Measurements from ENCODE around the gene HAGHL. TPM values are rescaled to one million over a fixed set of nuclear protein-coding genes. Genes with fewer than 3 reads are reported as not detected.
"Not testable (repeated sequence)": the region's sequence is repeated elsewhere in the genome, so short reads cannot be mapped to it uniquely, and the experiment has no call there.

Gene HAGHL
- polyA plus RNA-seq, 4 donors: 1.9 to 7.7 (median 7.3) TPM

DNA sequence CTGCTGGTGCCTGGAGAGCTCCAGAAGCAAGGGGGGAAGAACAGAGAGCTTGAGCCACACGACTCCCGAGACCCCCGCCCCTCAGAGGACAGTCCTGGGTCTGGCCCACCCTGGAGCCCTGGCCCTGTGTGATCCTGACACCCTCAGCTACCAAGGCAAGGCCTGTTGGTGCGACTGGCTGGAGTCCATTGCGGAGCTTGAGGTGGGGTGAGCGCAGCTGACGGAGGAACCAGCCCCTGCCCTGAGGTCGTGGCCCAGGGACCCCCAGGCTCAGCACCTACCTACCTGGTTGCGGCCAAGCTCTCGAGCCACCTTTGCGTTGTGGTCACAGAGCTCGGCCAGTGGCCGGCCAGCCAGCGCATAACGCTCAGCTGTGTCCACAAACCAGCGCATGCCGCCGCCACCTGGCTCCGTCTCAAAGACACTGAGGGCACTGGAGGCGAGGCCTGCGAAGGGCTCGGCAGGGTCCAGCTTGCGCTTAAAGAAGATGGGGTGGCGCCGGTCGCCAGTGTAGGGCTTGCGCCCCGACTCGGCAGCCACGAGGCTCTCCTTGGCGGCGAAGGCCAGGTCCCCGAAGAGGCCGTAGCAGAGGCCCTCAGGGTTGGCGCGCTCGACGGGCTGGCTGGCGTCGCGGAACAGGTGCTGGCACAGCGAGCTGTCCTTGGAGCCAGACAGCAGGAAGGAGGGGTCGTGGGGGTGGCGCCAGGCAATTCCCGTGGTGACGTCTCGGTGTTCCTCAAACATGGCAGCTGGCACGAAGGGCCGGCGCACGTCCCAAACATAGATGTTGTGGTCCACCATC, 40.2 kb upstream of the HAGHL start:
- DNase-seq (ENCODE audit: low read depth in 4 of 4, low spot score in 2 of 4): no peak

DNA sequence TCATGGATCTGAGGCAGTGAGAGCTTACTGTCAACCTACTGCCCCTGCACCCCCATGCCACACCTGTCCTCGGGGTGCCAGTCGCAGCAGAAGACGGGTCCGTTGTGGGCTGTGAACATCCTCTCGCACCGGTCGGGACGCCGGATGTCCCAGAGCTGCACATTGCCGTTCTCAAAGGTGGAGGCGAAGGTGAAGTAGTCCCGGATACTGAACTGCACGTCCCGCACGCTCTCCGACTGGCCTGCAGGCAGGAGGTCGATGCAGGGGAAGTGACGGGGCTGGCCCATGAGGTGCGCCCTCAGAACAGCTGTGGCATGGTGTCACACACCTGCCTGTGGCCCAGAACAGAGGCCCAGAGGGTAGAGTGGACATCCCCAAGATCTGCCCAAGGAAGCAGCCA, 39.4 kb upstream of the HAGHL start:
- no peak for DNase-seq (ENCODE audit: low read depth in 4 of 4, low spot score in 2 of 4)

DNA sequence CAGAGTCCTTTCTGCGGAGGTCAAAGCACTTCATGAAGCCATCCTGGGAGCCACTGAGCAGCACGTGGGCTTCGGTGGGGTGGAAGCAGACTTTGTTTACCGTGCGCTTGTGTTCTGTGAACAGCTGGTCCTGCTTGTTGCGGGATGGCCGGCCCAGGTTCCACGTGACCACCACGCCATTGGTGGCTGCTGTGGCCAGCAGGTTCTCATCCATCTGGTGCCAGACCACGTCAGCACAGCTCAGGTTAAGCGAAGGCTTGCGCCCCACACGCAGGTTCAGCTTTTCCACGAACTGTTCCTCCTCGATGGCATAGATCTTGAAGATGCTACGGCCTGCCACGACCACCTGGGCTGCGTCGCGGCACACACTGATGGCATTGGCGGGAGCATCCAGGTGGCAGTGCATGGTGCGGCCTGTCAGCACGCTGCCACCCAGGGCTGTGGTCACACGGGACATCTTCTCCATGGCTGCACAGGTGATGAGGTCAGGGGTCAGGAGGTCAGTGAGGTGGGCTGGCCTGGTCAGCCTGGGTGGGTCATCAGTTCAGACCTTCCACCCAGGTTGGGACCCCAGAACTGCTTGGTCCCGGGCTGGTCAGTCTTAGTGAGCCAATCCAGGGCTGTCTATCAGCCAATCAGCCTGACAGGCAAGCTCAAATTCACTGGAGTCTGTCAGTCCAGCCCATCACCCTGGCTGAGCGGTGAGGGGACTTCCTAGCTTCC, 37.6 kb upstream of the HAGHL start:
- no peak for DNase-seq (ENCODE audit: low read depth in 4 of 4, low spot score in 2 of 4)

DNA sequence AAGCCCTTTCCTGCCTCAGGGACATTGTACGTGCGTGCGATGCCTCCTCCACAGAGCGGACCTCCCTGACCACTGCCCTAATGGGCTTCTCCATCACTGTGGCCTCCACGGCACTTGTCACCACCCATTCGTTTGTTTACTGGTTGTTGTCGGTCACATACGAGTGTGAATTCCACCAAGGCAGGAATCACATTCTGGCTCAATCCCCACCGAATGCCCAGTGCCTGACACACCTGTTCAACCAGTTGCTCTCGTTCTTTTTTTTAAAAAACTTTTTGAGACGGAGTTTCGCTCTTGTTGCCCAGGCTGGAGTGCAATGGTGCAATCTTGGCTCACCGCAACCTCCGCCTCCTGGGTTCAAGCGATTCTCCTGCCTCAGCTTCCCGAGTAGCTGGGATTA, 35.7 kb upstream of the HAGHL start:
- not testable (repeated sequence) for DNase-seq (ENCODE audit: low read depth in 4 of 4, low spot score in 2 of 4)

DNA sequence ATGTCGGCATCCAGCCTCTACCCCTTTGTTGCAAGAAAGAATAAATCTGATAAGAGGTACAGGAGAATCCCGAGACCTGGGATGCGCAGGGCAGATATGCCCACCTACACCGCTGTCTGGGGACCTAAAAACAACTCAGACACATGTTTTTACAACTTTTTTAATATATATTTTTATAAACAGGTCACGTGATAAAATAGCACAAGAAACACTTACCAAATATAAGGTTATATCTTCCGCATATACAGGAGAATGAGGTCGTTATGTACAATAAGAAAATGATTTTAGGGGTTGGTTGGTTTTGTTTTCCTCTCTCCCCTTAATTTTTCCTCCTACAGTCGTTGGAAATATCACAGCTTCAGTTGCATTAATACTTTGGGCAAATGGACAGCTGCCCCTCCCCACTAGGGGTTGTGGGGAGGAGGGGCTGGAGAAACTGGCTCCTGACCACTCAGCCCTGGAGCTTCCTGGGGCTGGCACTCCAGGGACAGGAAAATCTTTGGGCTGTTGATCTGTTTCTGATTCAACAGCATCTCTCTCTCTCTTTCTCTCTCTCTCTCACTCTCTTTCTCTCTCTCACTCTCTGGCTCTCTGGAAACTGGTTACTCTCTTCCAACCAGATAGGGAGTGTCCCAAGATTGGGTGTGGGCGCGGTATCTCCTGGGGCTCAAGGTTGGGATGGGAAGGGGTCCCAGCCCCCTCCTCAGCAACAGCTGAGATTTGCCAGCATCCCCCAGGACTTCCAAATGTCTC, 34.4 kb upstream of the HAGHL start:
- DNase-seq (ENCODE audit: low read depth in 4 of 4, low spot score in 2 of 4): no peak

DNA sequence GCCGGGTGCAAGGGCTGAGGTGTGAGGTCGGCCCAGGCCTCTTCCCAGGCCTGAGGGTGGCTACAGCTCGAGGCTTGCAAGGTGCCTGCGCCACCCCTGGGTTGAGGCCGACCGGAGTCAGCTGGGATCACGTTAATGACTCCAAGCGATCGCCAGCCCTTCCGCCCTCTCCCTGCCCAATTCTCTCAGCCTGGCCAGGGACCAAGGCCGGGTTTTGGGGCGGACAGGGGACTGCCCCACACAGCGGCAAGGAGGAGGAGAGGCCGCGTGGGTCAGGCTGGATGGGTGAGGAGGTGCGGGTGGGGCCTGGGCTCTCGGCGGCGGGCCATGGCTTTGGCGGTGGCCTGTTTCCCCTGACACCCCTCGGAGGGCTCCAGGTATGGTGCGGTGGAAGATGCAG, 33.5 kb upstream of the HAGHL start:
- DNase-seq (ENCODE audit: low read depth in 4 of 4, low spot score in 2 of 4): no peak

DNA sequence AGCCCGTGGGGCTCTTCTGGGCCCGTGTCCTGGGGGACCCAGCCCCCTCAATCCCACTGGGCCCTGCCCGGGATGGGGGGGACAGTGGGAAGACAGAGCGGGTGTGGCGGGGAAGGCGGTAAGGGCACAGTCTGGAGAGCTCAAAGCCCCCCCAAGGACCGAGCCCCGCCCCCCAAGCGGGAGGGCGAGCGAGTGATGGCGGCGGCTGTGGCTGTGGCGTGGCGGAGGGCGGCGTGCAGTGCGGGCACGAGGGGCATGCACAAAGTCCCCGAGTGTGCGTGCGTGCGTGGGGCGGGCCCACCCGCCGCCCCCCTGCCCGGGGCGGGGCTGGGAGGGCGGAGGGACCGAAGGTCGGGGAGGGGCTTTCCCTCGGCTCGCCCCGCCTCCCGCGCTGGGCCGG, 33.1 kb upstream of the HAGHL start:
- no peak for DNase-seq (ENCODE audit: low read depth in 4 of 4, low spot score in 2 of 4)

DNA sequence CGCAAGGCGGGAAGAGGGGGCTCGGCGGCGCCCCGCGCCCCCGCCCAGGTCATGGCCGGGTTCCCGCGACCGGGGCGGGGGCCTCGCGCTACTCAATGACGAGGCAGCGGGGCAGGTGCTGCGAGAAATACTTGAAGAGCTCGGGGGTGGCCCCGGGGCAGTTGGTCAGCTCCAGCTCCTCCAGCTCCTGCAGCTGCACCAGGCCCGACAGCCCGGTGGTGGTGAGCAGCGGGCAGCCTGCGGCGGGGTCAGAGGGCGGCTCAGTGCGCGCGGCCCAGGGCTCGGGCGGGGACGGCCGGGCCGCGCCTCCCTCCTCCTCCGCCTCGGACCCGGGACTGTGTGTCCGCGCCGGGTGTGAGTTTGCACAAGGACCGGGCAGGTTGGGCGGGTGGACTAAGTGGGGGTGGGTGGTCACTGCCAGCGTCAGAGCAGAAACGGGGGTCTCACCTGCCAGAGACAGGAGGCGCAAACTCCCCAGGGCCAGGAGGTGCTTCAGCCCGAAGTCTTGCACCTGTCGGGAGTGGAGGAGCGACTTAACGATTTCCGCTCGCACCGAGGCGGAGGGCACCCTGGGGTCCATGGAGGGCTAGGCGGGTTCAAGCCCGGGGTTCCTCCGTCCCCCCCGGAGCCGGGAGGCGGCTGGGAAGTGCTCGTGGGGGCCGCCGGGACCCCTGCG, 32.6 kb upstream of the HAGHL start:
- DNase-seq (ENCODE audit: low read depth in 4 of 4, low spot score in 2 of 4): no peak

DNA sequence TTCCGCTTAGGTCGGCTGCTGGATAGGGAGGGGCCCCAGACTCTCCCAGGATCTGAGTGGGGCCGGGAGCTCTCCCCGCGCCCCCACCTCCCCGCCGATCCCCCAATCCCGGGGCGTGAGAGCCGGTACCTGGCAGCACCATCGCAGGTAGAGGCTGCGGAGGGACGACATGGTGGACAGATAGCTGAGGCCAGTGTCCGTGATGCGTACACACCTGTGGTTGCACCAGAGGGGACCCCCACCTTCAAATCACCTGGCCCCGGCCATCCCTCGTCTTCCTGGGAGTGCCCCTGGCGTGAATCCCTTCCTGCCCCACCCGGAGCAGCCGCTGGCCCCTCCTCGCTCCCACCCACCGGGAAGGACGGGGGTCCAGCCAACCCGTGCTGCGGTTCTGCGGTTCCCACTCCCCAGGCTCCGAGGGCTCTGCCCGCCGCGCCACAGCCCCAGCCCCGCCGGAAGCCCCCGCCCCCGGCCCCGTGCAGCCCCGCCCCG, 32.0 kb upstream of the HAGHL start:
- DNase-seq (ENCODE audit: low read depth in 4 of 4, low spot score in 2 of 4): no peak

DNA sequence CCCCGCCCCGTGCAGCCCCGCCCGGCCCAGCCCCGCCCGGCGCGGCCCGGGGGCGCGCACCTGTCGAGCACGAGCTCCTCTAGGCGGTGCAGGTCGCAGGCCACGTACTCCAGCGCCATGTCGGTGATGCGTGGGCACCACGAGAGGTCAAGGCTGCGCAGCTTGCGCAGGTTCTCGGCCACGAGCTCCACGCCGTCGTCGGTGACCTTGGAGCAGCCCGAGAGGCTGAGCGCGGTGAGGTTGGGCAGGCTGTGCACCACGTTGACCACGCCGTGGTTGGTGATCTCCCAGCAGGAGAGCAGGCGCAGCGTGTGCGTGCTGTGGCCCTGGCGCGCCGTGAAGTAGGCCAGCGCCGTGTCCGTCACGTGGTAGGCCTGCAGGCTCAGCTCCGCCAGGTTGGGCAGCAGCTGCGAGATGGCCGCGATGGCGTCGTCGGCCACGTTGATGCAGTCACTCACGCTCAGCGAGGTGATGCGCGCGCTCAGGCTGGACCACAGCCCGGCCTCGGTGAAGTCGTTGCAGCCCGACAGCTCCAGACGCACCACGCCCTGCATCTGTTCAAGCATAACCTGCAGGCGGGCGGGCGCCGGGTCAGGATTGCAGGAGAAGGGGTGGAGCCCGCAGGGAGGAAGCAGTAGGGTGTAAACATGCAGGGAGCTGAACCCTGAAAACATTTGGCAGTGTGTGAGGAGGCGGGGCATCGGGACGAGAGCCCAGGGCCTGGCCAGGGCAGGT, 31.4 kb upstream of the HAGHL start:
- DNase-seq (ENCODE audit: low read depth in 4 of 4, low spot score in 2 of 4): no peak

DNA sequence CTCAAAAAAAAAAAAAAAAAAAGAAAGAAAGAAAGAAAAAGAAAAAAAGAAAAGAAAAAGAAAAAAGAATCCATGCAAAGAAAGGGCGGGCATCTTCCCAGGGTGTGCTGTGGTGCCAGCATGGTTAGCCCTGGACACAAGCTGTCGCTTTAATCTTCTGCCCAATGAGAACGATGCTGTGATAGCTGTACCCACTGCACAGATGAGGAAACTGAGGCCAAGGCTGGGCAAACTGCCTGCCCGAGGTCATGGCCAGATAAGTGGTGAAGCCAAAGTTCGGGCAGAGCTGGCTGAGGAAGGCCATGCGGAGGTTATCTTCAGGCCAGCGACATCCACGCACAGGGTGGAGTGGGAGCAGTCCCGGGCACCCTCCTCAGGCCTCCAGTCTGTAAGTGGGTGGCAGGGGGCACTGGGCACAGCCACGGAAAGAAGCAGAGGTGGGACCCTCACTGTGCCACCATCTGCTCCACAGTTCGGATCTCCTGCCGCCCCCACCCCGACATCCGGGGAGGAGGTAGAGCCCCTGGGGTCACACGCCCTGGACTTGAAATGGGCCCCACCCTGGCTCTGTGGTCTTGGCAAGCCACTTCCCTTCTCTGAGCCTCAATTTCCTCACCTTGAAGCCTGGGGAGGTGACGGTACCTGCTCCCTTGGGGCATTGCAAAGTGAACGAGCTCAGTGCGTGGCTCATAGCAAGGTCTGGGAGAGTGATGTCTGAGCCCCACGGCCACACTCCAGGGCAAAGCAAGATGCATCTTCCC, 27.8 kb upstream of the HAGHL start:
- DNase-seq (ENCODE audit: low read depth in 4 of 4, low spot score in 2 of 4): no peak

DNA sequence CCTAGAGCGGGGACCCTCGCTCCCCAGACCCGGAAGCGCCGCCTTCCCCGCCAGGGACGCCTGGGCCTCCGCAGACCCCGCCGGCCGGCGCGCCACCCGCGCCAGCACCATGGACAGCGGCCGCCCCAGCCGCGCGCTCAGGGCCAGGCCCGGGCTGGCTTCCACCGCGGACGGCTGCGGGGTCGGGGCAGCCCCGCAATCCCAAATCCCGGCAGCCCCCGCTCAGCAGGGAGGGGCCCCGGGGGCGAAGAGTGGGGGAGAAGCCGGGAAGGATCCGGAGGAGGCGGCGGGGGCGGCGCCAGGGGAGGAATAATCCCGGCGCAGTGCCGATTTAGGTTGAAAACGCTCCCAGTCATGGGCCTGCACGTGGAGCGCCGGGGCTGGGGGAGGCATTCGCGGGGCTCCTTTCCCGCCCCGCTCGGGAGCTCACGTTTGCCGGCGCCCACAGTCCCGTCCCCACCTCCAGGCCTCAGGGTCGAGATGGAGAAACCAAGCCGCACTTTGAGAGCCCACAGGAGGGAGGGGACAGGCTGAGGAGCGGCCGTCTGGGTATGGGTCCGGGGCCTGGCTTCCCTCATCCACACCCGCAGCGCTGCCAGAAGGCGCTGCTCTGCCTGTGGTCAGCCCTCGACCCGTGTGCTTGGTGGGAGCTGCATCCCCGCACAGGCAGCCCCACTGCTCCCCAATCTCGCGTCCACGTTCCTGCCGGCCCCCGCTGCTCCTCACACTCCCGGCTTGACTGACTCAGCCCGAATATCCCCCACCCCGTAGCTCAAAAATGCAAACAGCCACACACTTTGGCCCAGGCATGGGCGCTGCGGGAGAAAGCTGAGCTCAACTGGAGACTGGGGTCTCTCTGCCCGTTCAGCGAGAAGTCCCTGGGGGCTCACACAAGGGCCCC, 26.0 kb upstream of the HAGHL start:
- DNase-seq (ENCODE audit: low read depth in 4 of 4, low spot score in 2 of 4): no peak

DNA sequence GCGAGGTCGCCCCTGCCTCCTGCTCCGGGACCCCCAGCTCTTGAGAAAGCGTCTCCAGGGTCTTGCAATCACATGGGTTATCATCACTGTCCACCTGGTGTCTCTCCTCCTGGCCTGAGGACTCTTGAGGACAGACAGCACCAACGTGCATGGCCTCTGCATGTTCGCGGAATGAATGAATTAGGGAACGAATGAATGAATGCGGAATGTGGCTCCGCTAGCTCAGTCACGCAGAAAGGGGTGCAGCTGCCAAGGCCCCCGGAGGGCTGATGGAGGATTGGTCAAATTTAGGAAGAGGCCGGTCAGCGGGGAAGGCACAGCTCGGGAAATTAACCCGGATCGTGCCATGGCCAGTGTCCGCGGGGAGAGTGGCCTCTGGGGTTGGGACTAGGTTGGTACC, 24.6 kb upstream of the HAGHL start:
- no peak for DNase-seq (ENCODE audit: low read depth in 4 of 4, low spot score in 2 of 4)

DNA sequence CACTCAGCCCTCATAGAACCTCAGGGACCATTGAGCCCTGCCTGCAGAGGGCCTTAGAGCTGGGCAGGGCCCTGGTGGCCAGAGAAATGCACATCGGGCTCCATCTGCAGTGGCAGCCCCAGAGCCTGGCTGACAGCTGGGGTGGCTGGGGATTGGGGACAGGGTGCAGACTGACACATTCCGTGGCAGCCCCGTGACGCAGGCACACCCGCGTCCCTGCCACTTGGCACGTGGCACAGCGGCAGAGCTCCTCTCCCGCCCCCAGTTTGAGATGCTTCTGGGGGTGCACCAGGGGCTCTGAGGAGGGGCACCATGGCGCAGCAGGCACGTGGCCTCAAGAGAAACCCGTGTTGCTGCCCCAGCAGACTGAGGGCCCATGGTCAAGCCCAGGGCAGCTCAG, 23.5 kb upstream of the HAGHL start:
- DNase-seq (ENCODE audit: low read depth in 4 of 4, low spot score in 2 of 4): no peak

DNA sequence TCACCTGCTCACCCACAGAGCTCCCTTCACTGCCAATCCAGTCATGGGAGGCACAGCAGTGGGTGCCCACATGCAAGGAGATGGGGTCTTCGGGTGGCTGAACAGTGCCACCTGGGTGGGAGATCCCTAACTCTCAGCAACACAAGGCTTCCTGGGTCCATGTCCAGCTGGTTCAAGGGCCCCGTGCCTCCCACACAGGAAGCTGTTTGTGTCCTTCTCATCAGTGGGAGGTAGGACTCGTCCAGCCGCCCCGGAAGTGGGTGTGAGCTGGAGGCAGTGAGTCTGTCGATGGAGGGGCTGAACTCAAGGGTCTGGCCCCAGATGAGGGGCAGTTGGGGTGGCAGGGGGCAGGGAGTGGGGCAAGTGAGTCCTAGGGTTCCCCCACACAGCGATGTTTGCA, 22.9 kb upstream of the HAGHL start:
- no peak for DNase-seq (ENCODE audit: low read depth in 4 of 4, low spot score in 2 of 4)

DNA sequence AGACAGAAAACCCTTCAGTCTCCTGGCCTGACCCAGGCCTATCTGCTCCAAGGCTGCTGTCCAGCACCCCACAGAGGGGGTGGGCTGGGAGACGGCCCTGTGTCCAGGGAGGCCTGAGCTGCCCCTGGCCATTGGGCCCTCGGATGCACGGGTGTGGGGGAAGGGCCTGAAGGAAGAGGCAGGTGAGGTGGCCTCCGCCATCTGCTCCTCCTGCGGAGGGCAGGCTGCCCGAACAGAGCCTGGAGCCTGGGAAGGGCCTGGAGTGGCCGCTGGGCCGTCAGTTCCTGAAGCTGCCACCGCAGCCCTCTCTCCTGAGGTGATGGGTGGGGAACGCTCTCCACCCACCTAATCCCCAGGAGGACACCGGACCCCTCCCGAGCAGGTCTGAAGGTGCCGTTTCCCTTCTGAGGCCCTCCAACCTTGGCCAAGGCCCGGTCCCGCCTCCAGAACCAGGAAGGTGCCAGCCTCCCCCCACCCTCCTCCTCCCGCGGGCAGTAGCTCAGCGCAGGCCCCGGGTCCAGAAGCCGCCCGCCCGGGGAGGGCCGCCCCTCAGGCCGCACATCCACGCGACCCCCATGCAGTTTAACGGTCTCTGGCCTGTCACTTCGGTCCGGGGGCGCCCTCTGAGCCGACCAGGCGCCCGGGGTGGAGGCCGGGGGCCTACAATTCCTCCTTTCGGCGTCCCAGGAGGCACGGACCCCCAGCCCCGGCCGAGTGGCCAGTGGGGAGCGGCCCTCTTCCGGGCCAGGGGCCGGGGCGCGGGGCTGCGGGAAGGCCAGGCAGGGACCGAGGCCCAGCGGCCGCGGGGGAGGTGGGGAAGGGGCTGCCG, 22.1 kb upstream of the HAGHL start:
- no peak for DNase-seq (ENCODE audit: low read depth in 4 of 4, low spot score in 2 of 4)

DNA sequence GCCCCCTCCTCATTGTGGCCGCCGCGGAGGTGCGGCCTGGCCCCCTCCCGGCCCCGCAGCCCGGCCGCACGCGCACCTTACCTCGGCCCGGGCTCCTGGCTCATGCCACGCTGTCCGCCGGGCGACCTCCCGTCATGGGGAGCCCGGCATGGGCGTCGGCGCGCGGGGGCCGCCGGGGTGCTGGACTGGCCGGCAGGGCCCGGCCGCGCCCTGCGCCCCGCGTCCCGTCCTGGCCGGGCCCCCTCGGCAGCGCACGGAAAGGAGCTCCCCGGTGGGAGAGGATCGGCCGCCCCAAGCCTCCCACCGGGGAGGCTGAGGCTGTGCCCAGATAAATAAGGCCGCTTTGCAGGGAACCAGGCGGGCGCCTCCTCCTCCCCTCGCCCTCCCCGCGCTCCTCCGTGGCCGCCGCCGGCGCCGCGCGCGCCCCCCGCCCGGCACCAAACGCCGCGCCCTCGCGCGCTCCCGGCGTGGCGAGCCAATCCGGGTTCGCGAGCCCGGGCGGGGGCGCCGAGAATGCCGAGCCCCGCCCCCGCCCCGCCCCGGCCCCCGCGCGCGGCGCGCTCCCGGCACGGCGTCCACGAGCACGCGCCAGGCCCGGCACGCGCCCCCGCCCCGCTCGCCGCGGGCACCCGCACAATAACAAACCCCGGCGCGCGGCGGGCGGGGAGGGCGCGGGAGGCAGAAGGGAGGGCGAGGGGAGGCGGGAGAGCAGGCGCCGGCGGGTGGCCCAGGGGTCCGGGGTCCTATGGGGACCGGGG, 21.3 kb upstream of the HAGHL start, which contains the start of gene FBXL16:
TSS of gene FBXL16 (minus strand) at position 371 of the 758 bp plus-strand sequence. CDS start 8,396 bp downstream, outside the sequence.
- no peak for DNase-seq (ENCODE audit: low read depth in 4 of 4, low spot score in 2 of 4)
